GM19397 (cell line): ENCODE data around the gene FCER1G.
"Not testable (repeated sequence)": the region's sequence is repeated elsewhere in the genome, so short reads cannot be mapped to it uniquely, and the experiment has no call there.

Experiments
- ATAC-seq: cut with Tn5 transposase; IDR thresholded peaks from one replicate; pipeline ENCODE4 v1.9.1; 2021; ENCODE audit warnings: mild to moderate bottlenecking, moderate library complexity; ENCODE audit not compliant: unreplicated experiment

Gene FCER1G

DNA sequence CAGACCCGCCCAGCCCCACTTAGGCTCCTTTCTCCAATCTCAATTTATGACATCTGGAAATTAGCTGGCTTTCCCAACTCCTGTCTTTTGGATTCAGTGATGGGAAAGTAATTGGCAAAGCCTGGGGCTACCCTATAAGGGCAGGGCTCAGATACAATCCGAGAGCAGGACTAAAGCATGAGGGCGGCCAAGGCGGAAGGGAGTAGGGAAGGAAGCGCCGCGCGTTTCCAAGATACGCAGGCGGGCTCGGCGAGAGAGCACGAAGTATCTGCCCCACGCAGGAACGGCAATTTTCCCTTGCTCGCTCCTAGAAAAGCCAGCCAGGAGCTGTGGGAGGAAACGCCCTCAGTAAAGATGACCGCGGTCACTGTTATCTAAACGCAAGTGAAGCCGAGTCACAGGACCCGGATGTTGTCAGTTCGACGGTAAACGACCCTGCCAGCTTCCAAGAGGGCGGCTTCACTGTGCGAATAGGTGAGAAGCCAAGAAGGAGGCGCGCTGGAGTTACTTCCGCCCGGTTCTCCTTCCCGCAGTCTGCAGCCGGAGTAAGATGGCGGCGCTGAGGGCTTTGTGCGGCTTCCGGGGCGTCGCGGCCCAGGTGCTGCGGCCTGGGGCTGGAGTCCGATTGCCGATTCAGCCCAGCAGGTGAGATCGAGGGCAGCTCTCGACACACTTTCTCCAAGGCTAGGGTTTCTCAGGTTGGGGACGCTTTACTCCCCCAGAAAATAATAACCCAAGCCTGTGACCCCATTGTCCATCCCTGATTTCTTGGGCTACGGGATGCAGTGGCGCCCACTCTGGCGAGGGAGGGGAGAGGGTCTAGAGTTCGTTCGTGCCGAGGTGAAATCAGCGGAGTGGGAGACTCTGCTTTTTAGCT lies 13.0 kb upstream of the FCER1G start, which contains the start of gene NDUFS2:
Gene NDUFS2 (plus strand): TSS at position 532 of the 877 bp plus-strand sequence. CDS start 19 bp downstream, at position 551.
- ATAC-seq, result peak; percentile 94

DNA sequence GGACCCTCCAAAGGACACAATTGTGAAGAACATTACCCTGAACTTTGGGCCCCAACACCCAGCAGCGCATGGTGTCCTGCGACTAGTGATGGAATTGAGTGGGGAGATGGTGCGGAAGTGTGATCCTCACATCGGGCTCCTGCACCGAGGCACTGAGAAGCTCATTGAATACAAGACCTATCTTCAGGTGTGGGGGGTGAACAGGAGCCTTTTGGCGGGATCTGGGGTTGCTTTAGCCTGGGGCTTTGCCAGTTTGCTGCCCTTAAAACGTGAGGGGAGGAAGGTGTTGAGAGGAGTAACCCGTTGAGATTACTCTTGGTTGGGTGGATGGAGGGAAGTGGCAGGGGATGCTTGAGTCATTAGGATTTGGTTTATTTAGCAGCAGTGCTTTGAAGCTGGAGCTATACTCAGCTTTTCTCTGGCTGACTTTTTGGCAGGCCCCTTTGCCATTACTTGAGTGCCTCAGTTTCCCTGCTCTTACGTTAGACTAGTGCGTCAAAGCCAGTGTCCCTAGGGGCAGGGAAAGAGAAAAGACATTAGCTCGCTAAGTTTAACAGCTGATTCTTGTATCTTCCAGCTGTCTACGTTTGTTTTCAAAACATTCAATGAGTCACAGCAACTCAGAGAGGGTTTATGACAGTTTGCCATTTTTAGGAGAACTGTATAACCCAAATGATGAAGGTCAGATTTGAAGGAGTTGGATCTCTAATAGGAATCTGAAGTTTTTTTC lies 8.5 kb upstream of the FCER1G start:
- no peak for ATAC-seq

DNA sequence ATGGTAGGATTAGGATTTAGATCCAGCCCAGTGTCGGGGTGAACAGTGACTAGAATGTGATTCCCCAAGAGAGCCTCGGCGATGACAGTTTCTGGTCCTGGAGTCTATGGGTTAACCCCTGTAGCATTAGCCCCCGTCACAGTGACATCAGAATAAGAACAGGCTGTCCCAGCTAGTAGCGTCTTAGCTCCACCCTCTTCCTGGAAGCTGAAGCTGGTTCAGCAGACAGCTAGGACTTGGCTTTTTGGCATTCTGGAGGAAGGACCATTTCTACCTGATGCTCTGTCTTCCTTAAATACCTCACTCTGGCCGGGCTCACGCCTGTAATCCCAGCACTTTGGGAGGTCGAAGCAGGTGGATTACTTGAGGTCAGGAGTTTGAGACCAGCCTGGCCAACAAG lies 7.9 kb upstream of the FCER1G start:
- no peak for ATAC-seq

DNA sequence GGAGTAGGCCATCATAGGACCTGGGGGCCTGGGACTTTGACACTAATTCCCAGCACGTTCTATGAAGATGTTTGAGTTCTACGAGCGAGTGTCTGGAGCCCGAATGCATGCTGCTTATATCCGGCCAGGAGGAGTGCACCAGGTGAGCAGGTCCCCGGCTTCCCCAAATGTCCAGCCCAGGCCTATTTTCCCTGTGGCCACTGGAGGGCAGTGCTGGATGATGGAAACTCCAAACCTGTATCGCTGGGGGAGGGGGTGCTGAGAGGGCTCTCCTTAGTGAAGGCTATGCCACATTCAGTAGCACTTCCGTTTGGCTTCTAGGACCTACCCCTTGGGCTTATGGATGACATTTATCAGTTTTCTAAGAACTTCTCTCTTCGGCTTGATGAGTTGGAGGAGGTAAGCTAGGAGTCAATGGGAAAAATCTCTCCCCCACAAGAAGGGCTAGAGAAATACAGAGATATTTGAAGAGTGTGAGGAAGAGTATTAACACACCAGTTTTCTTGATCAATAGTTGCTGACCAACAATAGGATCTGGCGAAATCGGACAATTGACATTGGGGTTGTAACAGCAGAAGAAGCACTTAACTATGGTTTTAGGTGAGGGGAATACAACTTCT lies 5.2 kb upstream of the FCER1G start:
- no peak for ATAC-seq

DNA sequence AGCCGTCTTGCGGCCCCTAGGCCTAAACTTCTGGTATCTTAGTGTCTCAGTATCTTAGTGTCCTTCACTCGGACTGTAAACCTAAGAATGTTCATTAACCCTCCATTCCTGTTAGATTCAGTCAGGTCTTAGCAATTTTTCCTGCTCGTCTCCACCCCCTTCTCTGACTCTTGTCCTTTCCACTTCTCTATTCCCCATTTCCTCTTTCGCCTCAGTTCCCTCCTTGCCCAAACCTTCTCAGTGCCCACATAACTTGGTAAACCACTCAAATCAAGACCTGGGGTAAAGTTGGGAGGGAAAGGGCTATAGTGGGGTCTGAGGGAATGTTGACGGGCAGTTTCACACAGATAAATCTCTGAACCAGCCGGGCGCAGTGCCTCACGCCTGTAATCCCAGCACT lies 726 bp upstream of the FCER1G start:
- no peak for ATAC-seq

DNA sequence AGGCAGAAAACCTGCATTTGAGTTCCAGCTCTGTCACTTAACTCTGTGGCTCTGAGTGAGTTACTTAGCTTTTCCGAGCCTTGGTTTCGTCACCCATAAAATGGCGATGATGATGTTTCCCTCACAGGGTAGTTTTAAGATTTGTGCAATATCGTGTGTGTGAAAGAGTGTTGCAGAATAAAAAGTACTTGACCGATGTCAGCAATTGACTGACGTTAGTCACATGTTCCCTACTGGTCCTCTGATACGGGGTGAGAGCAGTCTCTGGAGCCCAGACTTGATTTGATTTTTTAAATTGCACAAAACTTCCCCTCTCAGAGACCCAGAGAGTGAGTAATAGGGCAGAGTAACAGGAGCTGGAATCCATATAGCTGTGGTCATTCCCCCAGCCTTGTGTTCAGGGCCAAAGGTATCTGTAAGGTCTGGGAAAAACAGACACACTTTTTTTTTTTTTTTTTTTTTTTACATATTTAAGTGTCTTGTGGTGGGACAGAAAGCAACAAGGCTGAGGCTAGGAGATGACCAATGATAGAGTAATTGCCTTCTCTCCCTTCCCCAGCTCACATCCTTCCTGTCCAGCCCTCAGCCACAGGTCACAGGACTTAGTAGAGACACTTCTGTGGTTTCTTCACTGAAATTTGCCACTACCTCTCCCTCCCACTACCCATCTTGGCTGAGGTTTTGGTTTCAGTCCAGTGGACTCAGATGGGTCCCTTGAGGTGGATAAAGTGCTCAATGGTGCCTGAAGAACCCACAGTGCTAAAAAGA lies 2.0 kb downstream of the FCER1G start:
- ATAC-seq, result peak; percentile 85

DNA sequence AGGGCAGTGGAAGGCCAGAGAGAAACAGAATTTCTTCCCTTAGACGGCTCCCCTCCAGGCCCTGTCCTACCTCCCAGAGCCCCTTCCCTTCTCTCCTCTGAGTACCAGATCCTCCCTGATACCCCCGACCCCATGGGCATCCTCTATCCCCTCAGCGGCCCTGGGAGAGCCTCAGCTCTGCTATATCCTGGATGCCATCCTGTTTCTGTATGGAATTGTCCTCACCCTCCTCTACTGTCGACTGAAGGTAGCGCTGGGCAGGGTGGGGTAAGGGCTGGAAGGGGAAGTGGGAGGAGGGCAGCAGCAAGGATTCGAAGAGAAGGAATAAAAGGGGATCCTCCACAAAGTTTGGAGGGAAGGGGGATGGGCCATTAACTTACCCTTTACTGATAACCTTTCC lies 2.7 kb downstream of the FCER1G start:
- ATAC-seq, result no peak

GRCh38 chr1:161218301-161219077 lies 3.4 kb downstream of the FCER1G start:
- no peak for ATAC-seq

DNA sequence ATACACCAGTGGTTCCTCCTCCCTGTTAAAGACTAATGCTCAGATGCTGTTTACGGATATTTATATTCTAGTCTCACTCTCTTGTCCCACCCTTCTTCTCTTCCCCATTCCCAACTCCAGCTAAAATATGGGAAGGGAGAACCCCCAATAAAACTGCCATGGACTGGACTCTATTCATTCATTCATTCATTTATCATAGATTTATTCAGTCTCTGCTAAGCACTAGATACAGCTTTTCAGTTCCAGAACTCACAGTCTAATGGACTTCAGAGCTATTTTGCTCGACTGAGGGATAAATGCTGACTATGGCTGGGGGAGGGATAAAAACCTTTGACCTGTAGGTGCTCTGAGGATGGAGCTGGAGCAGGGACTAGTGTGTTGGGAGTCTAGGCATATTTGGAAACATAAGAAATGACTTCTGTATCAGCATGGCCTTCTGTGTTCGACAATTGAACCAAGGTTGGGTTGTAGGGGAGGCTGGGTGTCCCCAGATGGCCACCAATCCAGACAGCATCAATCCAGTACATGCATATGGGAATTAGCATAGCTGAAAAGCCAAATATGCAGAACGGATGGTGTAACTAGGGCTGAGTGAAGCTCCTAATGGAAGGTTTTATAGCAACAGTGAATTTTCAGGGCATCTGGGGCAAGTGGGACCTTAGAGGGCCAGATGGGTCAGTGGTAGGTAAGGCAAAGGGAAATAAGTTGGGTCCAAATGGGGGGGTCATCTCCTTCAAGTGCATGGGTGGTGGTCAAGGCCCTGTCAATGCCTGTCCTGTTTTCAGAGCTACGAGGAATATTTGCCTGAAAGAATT lies 4.2 kb downstream of the FCER1G start:
- no peak for ATAC-seq

DNA sequence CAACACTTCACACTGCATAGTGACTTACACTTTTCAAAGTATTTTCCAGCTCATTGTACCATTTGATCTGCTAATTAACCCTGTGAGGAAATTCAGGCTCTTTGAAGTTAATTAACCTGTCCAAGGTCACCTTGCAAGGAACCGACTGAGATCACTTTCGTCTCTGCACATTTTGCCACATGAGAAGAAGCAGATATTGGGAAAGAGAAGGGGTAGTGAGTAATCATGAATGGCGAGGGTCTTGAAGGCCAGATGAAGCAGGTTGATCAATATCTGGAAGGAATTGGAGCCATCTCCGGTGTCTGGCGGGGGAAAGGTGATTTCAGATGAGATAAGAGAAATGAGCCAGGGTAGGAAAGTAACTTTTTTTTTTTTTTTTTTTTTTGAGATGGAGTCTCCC lies 4.9 kb downstream of the FCER1G start:
- no peak for ATAC-seq

- ATAC-seq, result no peak
These were observed 7.3 kb downstream of the FCER1G start for GRCh38 chr1:161222175-161223019.

DNA sequence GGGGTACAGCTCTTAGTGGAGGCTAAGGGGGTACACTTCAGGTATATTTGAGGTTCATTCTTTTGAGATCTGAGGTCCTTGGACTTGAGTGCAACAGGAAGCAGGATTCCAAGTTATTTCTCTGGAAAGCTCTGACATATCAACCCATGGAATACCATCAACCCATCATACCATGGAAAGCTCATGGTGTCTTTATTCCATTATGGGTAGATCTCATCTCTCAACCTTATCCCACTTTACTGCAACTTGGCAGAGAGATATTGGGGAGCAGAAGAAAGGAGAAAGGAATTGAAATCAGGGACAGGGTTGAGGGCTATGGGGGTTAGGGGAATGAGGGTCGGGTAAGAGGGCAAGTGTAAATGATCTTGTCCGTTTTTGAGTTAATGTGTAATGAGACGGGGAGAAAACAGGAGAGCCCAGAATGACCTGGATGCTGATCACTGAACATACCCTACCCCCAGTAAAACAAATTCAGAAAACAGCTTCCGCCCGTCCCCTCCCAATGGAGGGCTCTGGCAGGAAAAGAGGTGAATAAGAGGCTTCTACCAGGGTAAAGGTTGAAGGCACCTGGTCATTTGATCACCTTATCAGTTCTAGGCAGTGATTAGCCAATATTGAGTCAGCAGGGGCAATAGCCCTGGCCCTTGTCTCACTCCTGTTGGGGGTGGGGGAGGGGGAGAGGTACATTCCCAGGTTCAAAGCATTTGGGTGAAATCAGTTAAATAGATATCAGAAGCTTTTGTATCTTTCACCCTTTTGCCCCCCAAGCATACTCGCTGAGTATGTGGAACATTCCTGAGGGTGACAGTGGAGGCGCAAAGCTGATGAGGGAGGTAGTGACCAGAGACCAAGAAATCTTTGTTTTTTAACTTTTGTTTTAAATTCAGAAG lies 9.0 kb downstream of the FCER1G start:
- no peak for ATAC-seq

- not testable (repeated sequence) for ATAC-seq
These were observed 9.6 kb downstream of the FCER1G start for GRCh38 chr1:161224695-161225087.

GRCh38 chr1:161225178-161225533 lies 10.1 kb downstream of the FCER1G start:
- ATAC-seq, result no peak

DNA sequence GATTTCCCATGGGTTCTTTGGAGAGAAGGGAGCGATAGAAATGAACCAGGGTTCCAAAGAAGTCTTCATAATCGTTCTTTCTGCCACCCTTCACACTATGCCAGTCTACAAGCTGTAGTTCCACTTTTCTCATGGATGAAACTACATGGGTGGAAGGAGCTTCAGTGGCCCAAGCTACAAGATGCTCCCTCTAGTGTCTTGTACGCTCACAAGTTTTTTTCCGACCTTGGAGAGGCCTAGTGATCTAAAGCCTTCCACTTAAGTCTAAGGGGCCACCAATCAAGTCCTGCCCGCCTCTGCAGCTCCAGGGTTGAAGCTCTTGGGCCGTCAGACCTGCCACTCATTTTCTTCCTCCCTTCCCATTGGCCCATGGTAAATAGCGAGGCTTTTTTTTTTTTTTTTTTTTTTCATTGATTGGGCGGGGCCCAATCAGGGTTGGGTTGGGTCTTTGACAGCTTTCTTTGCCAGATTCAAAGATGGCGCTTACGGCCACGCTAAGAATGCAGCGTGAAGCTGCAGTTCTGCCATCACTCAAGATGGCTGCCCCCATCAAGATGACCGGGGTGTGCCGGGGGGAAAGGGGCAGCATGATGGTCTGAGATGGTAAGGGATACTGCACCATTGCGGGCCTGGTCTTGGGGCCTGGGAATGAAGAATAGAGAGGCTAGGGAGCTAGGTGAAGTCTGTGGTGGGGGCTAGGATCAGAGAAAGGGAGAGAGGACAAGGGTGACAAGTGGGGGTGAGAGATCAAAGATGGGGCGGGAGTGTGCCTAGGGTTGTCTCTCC lies 10.6 kb downstream of the FCER1G start, which contains the start of gene TOMM40L:
Gene TOMM40L (plus strand): TSS at position 527 of the 786 bp plus-strand sequence. CDS start 430 bp downstream, outside the sequence.
- ATAC-seq, result peak; percentile 90

DNA sequence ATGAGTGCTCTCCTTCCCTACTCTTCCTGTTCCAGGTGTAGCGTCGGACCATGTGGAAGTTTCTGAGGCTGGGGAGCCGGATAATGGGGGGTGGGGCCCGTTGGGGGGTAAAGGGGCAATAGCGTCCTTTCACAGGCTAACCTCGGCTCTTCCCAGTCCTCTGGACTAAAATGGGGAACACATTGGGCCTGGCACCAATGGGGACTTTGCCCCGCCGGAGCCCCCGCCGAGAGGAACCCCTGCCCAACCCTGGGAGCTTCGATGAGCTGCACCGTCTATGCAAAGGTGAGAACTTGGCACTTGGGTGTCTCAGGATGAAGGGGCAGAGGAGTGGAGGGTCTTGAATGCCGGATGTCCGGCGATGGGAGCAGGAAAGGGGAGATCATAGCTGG lies 11.2 kb downstream of the FCER1G start:
- no peak for ATAC-seq

DNA sequence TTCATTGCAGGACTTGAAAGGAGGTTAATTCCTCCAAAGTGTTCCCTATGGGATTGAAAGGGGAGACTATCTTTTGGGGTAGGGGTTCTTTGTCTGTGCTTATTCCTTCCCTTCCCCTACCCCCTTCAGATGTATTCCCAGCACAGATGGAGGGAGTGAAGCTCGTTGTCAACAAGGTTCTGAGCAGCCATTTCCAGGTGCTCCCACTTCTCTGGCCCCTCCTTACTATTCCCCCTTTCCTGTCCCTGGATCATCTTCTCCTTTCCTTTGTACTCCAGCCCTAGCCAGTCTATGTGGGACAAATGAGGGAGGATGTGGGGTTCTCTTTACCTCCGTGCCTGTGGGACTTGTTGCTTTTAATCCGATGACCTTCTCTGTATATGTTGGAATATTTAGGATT lies 11.7 kb downstream of the FCER1G start:
- ATAC-seq, result no peak
